Liver (tissue), 9 donors: ENCODE measurements around the gene TMTC2. TPM values are rescaled to one million over a fixed set of nuclear protein-coding genes. Genes with fewer than 3 reads are reported as not detected.

ENCODE experiments used
- DNase-seq: peaks from one replicate; pipeline ENCODE4 v3.0.0-alpha.2; 2017; ENCODE audit warnings: low spot score
- H3K27ac ChIP-seq, 2 donors: one replicate each; pipeline ENCODE4 v1.7.0; 2013; ENCODE audit warnings: inconsistent platforms in 2 of 2, low read length in 2 of 2, control low read depth in 1 of 2, low read depth in 1 of 2, mild to moderate bottlenecking in 1 of 2
- H3K27me3 ChIP-seq, 4 donors: one replicate each; pipeline versions ENCODE4 v1.6.1 to v1.7.0; 2013; ENCODE audit warnings: low read length in 3 of 4, inconsistent platforms in 1 of 4, mild to moderate bottlenecking in 1 of 4, moderate library complexity in 1 of 4; ENCODE audit not compliant: control insufficient read depth in 4 of 4, insufficient read depth in 4 of 4
- H3K36me3 ChIP-seq, 4 donors: one replicate each; pipeline versions ENCODE4 v1.6.1 to v1.7.0; 2013; ENCODE audit warnings: low read length in 3 of 4, mild to moderate bottlenecking in 3 of 4, low read depth in 1 of 4, moderate library complexity in 1 of 4; ENCODE audit not compliant: control insufficient read depth in 4 of 4, insufficient read depth in 3 of 4
- H3K4me1 ChIP-seq, 4 donors: one replicate each; pipeline versions ENCODE4 v1.6.1 to v1.7.0; 2013; ENCODE audit warnings: low read length in 3 of 4, mild to moderate bottlenecking in 3 of 4, moderate library complexity in 1 of 4; ENCODE audit not compliant: control insufficient read depth in 4 of 4, insufficient read depth in 4 of 4
- H3K4me3 ChIP-seq, 3 donors: one replicate each; pipeline versions ENCODE4 v1.6.1 to v1.7.0; 2013; ENCODE audit warnings: low read length in 3 of 3, control low read depth in 1 of 3, low read depth in 1 of 3, mild to moderate bottlenecking in 1 of 3
- H3K9ac ChIP-seq, 2 donors: one replicate each; pipeline ENCODE4 v1.7.0; 2013; ENCODE audit warnings: low read length in 2 of 2, mild to moderate bottlenecking in 2 of 2, moderate library complexity in 2 of 2, control low read depth in 1 of 2, low read depth in 1 of 2
- H3K9me3 ChIP-seq, 4 donors: one replicate each; pipeline versions ENCODE4 v1.6.1 to v1.7.0; 2013; ENCODE audit warnings: low read length in 3 of 4; ENCODE audit not compliant: control insufficient read depth in 4 of 4
- EGR1 ChIP-seq, 2 donors: IDR thresholded peaks; 2 replicates each; pipeline ENCODE4 v1.6.1; 2016 to 2018; ENCODE audit warnings: antibody characterized with exemption in 2 of 2, low read depth in 2 of 2
- FOXA2 ChIP-seq: IDR thresholded peaks from 2 replicates; pipeline ENCODE4 v1.6.1; 2016; ENCODE audit warnings: antibody characterized with exemption
- GABPA ChIP-seq, 2 donors: IDR thresholded peaks in 1 of 2; conservative IDR thresholded peaks in 1 of 2; 2 replicates each; pipeline ENCODE4 v1.6.1; 2016; ENCODE audit warnings: antibody characterized with exemption in 2 of 2, mild to moderate bottlenecking in 1 of 2, moderate library complexity in 1 of 2
- HNF4A ChIP-seq, 2 donors: conservative IDR thresholded peaks; 2 replicates each; pipeline ENCODE4 v1.6.1; 2016; ENCODE audit warnings: antibody characterized with exemption in 2 of 2, mild to moderate bottlenecking in 2 of 2
- JUND ChIP-seq, 2 donors: IDR thresholded peaks; 2 replicates each; pipeline ENCODE4 v1.6.1; 2016; ENCODE audit warnings: antibody characterized with exemption in 2 of 2
- NR2F2 ChIP-seq: IDR thresholded peaks from 2 replicates; pipeline ENCODE4 v1.6.1; 2016; ENCODE audit warnings: antibody characterized with exemption
- RAD21 ChIP-seq, 2 donors: IDR thresholded peaks; 2 replicates each; pipeline ENCODE4 v1.6.1; 2016; ENCODE audit warnings: antibody characterized with exemption in 2 of 2, mild to moderate bottlenecking in 2 of 2
- RXRA ChIP-seq, 2 donors: IDR thresholded peaks; 2 replicates each; pipeline ENCODE4 v1.6.1; 2017 to 2018; ENCODE audit warnings: antibody characterized with exemption in 2 of 2, mild to moderate bottlenecking in 1 of 2
- SP1 ChIP-seq: IDR thresholded peaks from 2 replicates; pipeline ENCODE4 v1.6.1; 2018; ENCODE audit warnings: antibody characterized with exemption, mild to moderate bottlenecking
- TAF1 ChIP-seq: conservative IDR thresholded peaks from 2 replicates; pipeline ENCODE4 v1.6.1; 2016; ENCODE audit warnings: antibody characterized with exemption, mild to moderate bottlenecking
- YY1 ChIP-seq: IDR thresholded peaks from 2 replicates; pipeline ENCODE4 v1.6.1; 2016; ENCODE audit warnings: antibody characterized with exemption, mild to moderate bottlenecking
- WGBS: extraction: QIAGEN DNeasy Blood & Tissue Kit; methylation state at CpG from one replicate; pipeline ENCODE4 v1.1.7; 2013; 5-methylcytosine and 5-hydroxymethylcytosine counted together
- polyA plus RNA-seq, 2 donors: library from polyadenylated mRNA; stranded (reverse) in 1 of 2; unstranded in 1 of 2; fragments of 200-250 nt in 1 of 2; fragments of >200 nt in 1 of 2; fragmentation: Nextera tagmentation in 1 of 2; extraction: Ambion mirVana in 1 of 2; gene quantifications; one replicate each; pipeline versions ENCODE4 v1.2.1 to v1.2.3, GENCODE V29; 2013 to 2015
- total RNA-seq, 2 donors: library from RNA; depleted of rRNA; stranded (reverse); fragments of >200 nt; gene quantifications; one replicate each; pipeline ENCODE4 v1.2.3, GENCODE V29; 2014
- TF ChIP-seq, protein P1 (sequence below): IDR thresholded peaks from 2 replicates; pipeline ENCODE4 v1.6.1; 2016; ENCODE audit warnings: antibody characterized with exemption
- TF ChIP-seq, protein P2 (sequence below): fragments of 150-350 bp; IDR thresholded peaks from 2 replicates; pipeline ENCODE4 v1.5.1; 2017; ENCODE audit warnings: improper control_type of control experiment, low read depth, low read length; ENCODE audit not compliant: missing input control
- TF ChIP-seq, protein P3 (sequence below): IDR thresholded peaks from 2 replicates; pipeline ENCODE4 v1.6.1; 2016; ENCODE audit warnings: antibody characterized with exemption
- TF ChIP-seq, protein P4 (sequence below): IDR thresholded peaks from 2 replicates; pipeline ENCODE4 v1.6.1; 2016; ENCODE audit warnings: antibody characterized with exemption
- donor health status: healthy.
- donor health status: healthy.
- donor health status: healthy.
- donor health status: healthy.
- donor health status: healthy.

TMTC2 gene
- total and polyA plus RNA-seq, 4 donors, result 0.36 to 3.0 (median 0.61) TPM

DNA sequence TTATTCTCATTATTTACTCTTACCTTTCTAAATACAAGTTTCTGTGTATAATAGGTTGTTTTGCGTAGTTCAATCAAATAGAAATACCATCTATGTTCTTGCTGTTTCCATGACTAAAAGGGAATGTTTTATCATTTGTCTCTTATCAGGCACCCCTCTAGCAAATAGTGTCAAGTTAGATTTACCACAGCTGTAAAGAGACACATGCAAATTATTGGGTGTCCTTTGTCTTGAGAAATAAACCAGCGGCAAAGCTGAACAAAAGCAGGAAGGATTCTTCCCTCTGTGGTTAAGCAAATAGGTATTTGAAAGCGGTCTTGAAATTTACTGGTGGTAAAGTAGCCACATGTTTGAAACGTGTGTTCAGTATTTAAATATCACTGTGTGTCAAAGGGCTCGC is 405.9 kb downstream of the TMTC2 start:
- H3K36me3 ChIP-seq, result no peaks in the 10 kb centered on the region
- no peak overlapping the region for H3K4me3 ChIP-seq
- H3K27ac ChIP-seq, result no peak overlapping the region
- DNase-seq, result no peak
- H3K27me3 ChIP-seq, result no peaks in the 10 kb centered on the region
- H3K9me3 ChIP-seq, result no peaks in the 10 kb centered on the region
- TF ChIP-seq NR2F2 (no peak), SP1 (no peak)
- TF ChIP-seq, protein P1, sequence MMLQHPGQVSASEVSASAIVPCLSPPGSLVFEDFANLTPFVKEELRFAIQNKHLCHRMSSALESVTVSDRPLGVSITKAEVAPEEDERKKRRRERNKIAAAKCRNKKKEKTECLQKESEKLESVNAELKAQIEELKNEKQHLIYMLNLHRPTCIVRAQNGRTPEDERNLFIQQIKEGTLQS, result no peak
- H3K4me1 ChIP-seq, result no peaks in the 10 kb centered on the region
- WGBS, result 76% methylated on average over 5 of the region's 5 CpGs
- H3K9ac ChIP-seq, result no peak overlapping the region

DNA sequence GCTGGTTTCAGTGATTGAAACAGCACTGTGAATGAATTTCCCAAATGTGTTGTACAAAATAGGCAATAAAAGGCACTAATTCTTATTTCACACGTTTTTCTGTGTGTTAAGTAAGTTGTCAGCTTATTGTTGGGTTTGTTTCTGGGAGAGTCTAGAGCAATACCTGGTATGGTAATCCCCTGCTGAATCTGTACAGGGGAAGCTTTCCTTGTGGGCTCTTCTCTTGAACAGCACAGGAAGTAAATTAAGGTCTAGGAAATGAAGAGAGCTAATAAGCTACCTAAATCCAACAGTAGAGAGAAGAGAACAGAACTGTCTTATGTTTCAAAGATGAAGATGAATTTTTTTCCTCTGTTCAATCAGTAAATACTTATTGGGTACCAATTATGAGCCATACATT is 406.7 kb downstream of the TMTC2 start:
- H3K9ac ChIP-seq, result no peak overlapping the region
- H3K4me3 ChIP-seq, result no peak overlapping the region
- H3K27me3 ChIP-seq, result no peaks in the 10 kb centered on the region
- H3K9me3 ChIP-seq, result no peaks in the 10 kb centered on the region
- WGBS, result 31% methylated on average over 1 of the region's 1 CpG
- no peak overlapping the region for H3K27ac ChIP-seq
- no peaks in the 10 kb centered on the region for H3K4me1 ChIP-seq
- H3K36me3 ChIP-seq, result no peaks in the 10 kb centered on the region
- no peak for DNase-seq
- TF ChIP-seq, protein P2, sequence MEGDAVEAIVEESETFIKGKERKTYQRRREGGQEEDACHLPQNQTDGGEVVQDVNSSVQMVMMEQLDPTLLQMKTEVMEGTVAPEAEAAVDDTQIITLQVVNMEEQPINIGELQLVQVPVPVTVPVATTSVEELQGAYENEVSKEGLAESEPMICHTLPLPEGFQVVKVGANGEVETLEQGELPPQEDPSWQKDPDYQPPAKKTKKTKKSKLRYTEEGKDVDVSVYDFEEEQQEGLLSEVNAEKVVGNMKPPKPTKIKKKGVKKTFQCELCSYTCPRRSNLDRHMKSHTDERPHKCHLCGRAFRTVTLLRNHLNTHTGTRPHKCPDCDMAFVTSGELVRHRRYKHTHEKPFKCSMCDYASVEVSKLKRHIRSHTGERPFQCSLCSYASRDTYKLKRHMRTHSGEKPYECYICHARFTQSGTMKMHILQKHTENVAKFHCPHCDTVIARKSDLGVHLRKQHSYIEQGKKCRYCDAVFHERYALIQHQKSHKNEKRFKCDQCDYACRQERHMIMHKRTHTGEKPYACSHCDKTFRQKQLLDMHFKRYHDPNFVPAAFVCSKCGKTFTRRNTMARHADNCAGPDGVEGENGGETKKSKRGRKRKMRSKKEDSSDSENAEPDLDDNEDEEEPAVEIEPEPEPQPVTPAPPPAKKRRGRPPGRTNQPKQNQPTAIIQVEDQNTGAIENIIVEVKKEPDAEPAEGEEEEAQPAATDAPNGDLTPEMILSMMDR, result no peak
- TF ChIP-seq, protein P3, sequence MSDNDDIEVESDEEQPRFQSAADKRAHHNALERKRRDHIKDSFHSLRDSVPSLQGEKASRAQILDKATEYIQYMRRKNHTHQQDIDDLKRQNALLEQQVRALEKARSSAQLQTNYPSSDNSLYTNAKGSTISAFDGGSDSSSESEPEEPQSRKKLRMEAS, result no peak
- no peak for TF ChIP-seq JUND (IDR thresholded peaks at IDR 0.05)

DNA sequence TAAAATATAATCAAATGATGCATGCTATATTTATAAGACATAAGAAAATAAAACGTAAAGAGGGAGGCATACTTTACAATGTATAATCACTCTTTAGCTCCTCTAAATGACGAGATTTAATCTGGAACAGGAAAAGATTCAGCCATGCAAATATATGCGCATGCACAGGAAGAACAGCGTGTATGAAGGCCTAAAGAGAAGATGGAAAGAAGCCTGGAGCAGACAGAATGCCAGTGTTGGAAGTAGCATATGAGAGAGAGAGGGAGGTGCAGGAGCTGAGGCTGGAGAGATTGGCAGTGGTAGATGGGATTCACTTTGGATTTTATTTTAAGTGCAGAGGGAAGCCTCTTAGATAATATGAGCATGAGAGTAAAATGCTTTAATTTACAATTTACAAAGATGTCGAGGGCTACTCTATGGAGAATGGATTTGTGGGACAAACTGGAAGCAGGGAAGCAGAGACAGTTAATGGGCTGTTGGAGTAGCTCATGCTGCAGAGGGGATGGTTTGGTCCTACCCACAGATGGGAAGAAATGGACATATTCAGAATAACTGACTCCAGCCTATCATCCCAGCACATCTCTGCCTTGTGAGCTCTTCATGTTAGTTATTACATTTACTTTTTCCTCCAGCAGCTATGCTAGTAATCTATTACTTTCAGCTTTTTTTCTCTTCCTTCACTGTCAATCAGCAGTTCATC is 411.1 kb downstream of the TMTC2 start:
- Histone ChIP-seq H3K9me3 (no peaks in the 10 kb centered on the region), H3K36me3 (no peaks in the 10 kb centered on the region), H3K27me3 (no peaks in the 10 kb centered on the region), H3K27ac (no peak overlapping the region), H3K9ac (no peak overlapping the region), H3K4me3 (no peak overlapping the region), H3K4me1 (no peaks in the 10 kb centered on the region)
- no peak for TF ChIP-seq JUND (IDR thresholded peaks at IDR 0.05)
- TF ChIP-seq, protein P2, result no peak
- no peak for TF ChIP-seq YY1
- no peak for TF ChIP-seq HNF4A (conservative IDR thresholded peaks at IDR 0.05)
- TF ChIP-seq, protein P4, sequence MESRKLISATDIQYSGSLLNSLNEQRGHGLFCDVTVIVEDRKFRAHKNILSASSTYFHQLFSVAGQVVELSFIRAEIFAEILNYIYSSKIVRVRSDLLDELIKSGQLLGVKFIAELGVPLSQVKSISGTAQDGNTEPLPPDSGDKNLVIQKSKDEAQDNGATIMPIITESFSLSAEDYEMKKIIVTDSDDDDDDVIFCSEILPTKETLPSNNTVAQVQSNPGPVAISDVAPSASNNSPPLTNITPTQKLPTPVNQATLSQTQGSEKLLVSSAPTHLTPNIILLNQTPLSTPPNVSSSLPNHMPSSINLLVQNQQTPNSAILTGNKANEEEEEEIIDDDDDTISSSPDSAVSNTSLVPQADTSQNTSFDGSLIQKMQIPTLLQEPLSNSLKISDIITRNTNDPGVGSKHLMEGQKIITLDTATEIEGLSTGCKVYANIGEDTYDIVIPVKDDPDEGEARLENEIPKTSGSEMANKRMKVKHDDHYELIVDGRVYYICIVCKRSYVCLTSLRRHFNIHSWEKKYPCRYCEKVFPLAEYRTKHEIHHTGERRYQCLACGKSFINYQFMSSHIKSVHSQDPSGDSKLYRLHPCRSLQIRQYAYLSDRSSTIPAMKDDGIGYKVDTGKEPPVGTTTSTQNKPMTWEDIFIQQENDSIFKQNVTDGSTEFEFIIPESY, result no peak
- no peak for TF ChIP-seq GABPA (IDR thresholded peaks at IDR 0.05 in 1 of 2, conservative IDR thresholded peaks at IDR 0.05 in 1 of 2)
- TF ChIP-seq, protein P3, result no peak
- TF ChIP-seq NR2F2, result no peak
- no peak for TF ChIP-seq RAD21 (IDR thresholded peaks at IDR 0.05)
- no peak for TF ChIP-seq EGR1 (IDR thresholded peaks at IDR 0.05; ENCODE audit: low read depth in 2 of 2)
- no peak for TF ChIP-seq RXRA (IDR thresholded peaks at IDR 0.05)
- TF ChIP-seq TAF1, result no peak
- no peak for TF ChIP-seq FOXA2
- TF ChIP-seq, protein P1, result no peak
- no peak for DNase-seq
- WGBS, result 89% methylated on average over 5 of the region's 5 CpGs
